CMK (cell line): ENCODE measurements around the gene DUS1L.

ENCODE experiments used
- DNase-seq: peaks from one replicate; pipeline ENCODE4 v3.0.0-alpha.2; 2010; ENCODE audit warnings: low read depth

DUS1L gene

DNA sequence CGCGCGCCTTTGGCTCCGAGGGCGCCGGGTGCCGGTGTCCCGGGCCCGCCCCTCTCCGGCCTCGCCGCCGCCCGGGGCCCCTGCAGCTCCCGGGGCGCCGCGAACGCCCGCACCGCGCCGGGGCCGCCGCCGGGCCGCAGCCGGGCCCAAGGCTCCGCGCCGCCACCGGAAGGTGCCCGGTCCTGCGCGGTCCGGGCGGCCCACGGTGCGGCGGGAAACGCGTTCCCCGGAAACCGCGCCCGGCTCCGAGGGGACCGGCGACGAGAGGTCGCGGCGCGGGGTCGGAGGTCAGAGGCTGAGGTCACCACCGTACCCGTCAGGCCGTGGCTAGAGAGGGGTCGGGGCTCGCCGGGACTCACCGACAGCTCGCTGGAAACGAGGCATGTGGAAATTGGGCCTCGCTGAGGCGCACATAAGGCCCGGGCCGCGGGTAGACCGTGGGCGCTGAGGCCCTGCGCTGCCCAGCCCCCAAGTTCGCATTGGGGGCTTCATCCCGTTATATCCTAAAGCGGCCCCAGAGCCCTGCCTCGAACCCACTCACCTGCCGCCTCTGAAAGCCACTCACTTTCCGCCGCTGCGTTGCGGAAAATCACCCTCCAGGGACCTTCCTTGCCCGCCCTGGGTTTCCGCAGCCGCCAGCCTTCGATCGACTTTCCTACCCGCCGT lies at the start of gene DUS1L:
DUS1L (minus strand) TSS at position 167 of the 666 bp plus-strand sequence. CDS start 745 bp downstream, outside the sequence.
- peak; percentile 34 for DNase-seq

DNA sequence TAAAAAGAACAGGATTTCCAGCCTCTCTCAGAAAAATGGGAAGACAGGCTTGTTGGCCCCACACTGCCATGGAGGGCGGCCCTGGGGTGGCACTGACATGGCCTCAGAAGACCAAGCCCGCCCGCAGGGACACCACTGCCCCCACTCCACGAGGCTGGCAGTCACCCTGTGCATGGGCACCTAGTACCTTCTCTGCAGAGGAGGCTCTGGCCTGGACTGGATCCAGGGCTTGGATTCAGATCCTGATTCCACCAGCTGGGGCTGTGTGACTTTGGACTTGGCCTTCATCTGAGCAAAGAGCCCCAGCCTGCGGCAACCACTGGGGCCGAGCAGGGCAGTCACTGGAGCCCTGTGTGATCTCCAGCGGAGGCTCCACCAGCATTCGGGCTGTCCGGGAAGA lies 49.3 kb upstream of the DUS1L start:
- DNase-seq: no peak

DNA sequence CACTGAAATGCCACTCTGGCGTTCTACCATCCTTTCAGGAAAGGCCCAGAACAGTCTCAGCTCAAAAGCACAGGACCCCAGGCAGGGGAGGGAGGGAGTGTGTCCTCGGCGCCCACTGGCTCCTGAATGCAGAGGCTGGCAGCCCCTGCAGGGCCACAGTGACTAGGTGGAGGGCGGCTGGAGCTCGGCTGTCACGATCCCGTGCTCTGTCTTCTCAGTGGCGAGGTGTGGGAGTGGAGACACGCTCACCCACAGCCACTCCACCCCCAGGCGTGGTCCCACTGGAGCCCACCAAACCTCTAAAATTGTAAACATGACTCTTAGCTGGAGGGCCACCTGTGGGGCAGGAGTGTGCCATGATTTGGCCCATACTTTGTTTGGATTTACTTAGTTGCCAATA lies 48.8 kb upstream of the DUS1L start:
- no peak for DNase-seq

DNA sequence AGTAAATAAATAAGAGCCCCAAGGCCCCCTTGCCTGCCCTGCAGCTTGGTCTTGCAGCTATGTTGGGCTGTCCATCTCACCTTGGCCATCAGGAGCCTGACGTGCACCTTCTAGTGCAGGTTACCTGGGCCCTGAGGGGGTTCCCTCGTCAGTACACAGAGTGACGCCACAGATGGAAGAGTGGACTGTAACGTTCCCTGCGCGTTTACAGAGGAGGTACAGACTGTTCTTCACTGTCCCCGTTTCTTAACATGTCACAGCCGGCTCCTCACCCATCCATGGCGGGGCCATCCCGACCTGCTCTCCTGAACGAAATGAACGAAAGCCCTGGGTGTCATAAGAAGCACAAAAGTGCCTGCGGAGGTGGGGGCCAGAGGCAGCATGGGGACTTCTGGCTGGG lies 48.3 kb upstream of the DUS1L start:
- DNase-seq: no peak

DNA sequence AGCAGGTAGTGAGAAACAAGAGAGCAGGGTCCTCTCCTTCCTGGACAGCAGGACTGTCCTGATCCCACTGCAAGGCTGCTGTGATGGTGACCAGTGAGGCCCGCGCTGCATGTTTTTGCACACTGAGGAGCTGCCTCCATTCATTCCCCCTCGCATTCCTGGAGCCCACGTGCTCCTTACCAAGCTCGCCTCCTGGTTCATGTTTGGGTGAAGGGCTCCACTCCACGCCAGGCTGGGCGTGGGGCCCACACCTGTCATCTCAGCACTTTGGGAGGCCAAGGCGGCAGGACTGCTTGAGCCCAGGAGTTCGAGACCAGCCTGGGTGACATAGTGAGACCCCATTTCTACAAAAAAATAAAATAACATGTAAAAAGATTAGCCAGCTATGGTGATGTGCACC lies 47.8 kb upstream of the DUS1L start:
- DNase-seq: no peak

DNA sequence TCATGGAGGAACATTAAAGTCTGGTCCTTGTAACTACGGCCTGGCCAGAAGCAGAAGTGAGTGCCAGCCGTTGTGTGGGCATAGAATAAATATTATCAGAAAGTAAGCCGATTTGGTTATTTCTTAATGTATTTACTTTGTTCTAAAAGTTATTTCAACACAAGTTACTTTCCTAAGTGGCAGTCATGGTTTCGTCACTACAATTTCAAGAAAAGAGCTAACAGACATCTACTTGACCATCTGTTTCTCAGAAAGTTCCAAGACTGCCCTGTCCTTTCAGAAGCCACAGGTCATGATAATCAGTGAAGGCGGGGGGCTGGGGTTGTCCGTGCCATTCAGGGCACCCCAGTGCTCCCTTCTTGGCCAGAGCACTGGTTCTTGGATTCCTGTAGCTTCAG lies 47.3 kb upstream of the DUS1L start:
- no peak for DNase-seq

DNA sequence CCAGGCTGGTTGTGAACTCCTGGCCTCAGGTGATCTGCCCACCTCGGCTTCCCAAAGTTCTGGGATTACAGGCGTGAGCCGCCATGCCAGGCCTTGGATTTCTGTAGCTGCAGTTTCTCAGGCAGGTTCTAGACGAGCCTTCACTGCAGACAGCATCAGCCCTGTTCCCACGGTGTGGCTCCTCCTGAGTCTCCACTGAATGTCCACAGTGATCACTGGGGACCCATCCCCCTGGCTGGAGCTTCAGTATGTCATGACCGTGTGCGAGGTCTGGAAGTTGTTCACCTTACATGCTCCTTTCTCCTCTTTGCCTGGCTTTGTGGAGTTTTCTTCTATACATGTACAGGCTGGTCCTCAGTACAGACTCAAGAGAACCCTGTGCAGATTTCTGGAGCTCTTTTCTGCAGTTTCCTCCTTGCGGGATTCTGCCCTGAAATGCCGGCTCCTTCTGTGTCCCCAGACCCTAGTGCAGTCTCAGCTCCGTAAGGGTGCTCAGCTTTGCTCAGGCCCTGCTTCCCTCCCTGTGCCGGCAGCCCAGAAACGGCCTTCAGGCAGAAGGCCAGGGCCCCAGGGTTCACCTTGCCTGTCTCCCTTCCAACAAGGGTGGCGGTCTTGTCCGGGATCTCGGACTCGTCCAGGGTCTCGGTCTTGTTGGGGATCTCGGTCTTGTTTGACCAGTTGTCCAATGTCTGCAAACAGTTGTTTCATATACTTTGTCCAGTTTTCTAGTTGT lies 46.7 kb upstream of the DUS1L start:
- no peak for DNase-seq

DNA sequence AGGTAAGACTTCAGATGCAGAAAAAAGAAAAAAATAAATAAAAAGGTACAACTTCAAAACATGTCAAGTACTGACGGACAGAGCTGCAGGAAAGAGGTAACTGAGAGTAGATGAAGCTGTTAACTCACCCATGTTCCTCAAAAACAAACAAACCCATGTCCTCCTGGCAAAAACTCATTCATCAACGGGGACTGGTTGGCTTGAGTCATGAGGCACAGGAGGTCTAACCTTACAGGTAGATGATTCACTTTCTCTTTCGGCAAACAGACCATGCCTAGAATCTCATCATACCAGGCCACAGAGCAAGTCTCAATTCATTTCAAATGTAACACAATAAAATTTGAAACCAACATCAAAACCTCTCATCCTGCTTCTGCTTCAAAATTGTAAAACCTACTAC lies 44.7 kb upstream of the DUS1L start:
- no peak for DNase-seq

DNA sequence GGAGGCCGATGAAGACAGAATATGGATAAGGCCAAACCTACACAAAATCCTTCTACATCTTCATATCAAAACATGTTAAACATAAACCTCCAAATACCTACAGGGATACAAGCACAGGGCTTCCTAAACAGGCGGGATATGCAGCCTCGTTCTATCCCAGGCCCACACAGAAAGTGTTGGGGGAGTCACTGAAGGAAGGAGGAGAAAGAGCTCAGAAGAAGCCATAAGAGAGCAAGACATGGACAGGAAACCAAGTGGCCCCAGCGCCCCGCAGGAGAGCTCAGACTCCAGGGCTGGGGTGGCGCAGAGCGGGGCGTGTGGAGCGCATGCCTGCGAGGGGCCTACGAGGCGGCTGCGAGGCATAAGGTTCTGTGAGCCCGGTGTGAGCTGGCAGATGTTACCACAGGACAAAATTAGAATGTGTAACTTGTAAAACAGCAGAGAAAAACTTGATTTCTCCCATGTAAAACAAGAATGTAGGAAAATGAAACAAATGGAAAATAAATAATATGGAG lies 43.4 kb upstream of the DUS1L start:
- no peak for DNase-seq

DNA sequence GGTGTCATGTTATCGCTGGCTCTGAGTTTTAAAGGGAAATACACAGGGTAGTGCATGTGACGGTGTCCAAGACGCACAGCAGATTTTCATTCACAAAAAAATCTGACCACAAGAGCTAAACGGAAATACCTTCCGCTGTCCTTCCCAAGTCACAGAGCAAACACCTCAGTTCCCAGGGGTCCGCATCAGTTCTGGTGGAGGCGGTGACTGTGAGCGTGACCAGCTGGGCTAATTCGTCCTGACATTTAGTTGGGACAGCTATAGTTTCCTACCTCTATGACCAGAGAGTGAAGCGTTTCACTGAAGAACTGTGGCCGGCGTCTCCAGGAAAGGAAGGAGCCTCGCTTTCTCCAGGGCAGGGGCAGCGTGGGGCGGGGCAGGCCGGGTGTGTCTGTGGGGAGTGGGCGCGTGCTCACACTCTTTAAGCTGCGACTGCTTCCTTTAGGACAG lies 42.9 kb upstream of the DUS1L start:
- no peak for DNase-seq

DNA sequence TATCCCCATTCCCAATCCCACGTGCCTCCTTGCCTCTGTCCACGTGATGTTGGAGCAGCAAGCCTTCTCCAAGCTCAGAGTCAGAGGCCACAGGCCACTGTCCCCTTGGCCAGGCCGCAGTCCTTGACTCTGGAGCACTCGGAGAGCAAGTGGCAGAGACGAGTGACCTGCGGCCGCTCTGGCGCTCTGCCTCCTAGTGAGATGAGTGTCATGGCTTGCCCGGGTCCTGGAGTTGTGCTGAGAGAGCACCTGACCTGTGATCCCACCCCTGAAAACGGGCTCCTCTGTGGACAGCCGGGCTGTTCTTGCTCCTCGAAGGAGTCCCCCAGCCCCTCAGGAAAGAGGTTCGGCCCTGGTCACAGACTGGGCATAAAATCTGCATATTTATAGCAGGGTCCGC lies 42.4 kb upstream of the DUS1L start:
- DNase-seq: no peak

DNA sequence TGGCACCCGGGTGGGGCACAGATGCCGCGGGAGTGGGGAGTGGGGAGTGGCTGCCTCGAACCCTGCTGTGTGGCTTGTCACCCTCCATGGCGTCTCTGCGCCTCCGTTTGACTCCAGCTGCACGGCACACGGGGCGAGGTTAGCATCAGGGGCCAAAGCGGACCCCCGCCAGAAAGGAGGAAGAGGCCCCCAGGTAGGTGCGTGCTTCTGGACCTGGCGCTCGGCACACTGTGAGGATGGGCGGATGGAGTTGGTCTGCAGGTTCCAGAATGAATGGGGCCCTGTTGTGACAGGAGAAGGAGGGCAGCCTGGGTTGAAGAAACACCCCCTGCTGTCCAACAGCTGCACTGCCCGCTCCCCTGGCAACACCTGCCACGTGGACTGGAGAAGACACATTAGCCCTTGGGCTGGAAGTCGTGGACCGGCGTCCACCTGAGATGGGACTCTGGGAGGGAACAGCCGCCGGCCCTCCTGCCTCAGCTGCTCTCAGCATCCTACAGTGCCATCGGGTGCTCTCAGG lies 41.8 kb upstream of the DUS1L start:
- DNase-seq: no peak

DNA sequence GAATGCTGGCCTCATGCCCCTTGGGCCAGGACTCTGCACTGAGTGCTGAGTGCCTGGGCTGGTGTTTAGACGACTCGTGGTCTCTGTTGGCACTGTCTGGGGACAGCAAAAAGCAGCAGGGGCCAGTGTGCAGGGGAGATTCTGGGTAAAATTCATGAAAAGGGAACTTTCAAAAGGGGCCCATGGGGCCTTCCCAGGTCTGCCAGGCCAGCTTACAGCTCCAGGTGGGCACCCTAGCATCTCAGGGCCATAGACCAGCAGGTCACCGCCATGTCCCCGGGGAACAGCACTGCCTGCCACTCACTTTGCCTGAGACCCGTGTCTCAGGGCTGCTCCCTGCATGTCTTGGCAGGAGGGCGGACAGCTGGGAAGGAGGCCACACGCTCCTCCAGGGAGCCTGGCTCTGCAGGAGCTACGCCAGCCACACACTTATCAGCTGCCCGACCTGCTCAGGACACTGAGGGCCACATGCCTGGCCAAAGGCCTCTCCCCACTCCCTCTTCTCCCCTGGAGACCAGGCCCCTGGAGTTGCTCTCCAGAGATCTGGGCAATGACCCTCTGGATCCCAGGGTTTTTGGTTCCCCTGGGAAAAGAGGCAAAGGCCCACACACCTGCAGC lies 41.2 kb upstream of the DUS1L start:
- DNase-seq: no peak

DNA sequence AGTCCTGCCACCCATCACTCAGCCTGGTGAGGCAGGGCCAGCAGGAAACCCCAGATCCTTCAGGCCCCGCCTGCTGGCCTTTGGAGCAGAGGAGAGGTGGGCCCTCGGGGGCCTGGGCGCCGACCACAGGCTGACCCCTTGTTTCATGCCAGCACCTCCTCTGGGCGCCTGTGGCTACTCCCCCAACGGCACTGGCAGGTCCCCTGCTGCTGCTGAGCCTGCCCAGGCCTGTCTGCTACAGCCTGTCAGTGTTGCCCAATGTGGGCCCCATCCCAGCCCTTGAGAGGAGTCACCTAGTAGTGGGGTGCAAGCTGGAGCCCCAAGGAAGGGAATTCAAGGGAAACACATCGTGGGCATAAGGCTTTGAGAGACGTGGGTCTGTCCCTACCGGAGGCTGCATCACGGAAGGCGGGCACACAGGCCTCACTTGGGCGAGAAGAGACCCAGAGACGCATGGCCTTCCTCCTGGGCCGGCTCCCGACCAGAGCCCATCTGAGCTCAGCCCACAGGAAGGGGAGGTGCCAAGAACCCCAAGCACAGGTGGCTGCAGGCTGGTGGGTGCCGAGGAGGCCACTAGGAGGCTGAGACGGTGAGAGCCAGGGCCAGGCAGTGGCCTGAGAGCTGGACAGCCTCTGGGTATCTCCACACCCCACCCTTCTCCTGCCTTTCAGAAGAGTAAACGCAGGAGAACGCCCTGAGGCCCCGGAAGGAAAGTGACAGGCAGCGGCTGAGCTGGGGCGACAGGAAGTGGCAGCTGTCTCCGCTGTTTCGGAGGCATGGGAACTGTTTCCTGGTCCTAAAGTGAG lies 40.5 kb upstream of the DUS1L start:
- DNase-seq: peak; percentile 88

DNA sequence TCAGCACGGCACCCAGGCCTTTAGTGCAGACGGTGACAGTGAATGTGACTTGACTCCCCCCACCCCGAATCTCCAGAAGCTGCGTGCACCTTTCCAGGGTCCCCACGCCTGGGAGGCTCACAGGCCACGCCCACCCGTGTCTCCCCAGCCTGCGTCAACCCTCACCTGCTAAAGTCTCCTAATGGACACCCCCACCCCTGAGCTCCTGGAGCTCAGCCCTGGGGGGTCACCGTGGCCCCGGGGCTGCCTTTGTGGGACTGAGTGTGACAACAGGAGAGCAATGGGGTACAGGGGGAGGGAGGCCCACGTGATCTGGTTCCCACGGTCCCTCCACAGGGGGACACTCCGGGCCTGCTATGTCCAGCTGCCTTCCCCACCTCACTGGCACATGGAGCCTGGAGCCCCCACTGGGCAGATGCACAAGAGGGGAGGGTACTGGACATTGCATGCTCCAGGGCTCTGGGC lies 39.8 kb upstream of the DUS1L start:
- DNase-seq: no peak

DNA sequence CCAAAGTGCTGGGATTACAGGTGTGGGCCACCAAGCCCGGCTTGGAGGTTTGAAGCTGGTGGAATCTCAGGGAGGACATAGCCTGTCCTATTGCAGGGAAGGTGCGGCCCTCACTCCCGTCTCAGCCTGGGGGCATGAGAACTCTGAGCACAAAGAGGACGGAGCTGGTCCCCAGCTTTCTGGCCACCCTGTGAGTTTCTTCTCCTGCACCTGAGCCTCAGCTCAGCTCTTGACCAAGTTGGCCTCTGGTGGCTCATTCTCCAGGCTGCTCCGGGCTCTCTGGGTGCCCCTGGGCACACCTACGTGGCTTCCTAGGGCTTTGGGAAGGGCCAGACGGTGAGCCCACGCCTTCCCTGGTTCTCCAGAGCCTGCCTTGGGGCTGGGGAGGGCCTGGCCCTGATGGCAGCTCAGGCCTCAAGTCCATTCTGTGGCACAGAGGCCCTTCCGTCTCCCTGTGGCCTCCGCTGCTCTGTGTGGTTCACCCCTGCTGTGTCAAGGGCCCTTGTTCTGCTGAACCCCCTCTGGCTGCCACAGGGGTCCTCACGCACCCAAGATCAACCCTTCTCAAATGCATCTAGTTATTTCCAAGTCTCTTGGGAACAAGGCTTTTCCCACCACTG lies 39.3 kb upstream of the DUS1L start:
- DNase-seq: no peak

DNA sequence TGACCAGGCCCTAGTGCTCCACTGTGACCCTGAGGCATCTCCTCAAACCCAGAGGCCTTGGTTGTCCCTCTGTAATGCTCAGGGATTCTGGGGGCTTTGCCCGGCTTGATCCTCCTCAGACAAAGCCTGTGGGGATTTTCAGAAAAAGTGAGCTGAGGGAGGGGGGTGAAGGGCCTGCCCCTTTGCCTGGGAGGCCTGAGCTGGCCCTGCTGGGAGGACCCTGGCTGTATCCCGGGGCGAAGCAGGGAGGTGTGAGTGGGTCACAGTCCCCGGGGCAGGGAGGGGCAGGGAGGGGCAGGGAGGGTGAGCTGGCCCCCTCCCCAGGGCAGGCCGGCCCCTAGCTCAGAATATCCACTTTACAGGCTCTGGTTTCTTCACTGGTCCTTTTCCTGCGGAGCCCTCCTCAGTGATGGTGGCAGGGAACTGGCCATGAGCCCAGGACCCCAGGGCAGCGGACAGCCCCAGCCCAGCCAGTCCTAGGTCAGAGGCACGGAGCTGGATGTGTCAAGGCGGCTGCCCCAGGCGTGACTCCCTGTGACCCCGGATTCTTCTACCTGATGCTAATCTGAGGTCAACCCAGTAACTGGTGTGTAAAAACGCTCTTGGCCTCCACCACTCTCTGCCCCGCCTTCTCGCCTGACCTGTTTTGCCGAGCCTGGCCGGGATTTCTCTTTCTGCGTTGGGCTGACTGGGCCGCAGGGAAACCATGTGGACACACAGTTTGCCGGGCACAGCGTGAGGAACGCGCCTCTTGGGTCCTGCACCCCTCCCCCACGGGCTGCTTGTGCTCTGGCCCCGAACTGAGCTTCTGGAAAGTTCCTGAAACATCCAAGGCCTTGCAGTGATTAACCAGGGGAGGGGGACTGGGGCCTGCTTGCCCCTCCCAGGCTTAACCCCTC lies 38.2 kb upstream of the DUS1L start:
- no peak for DNase-seq

DNA sequence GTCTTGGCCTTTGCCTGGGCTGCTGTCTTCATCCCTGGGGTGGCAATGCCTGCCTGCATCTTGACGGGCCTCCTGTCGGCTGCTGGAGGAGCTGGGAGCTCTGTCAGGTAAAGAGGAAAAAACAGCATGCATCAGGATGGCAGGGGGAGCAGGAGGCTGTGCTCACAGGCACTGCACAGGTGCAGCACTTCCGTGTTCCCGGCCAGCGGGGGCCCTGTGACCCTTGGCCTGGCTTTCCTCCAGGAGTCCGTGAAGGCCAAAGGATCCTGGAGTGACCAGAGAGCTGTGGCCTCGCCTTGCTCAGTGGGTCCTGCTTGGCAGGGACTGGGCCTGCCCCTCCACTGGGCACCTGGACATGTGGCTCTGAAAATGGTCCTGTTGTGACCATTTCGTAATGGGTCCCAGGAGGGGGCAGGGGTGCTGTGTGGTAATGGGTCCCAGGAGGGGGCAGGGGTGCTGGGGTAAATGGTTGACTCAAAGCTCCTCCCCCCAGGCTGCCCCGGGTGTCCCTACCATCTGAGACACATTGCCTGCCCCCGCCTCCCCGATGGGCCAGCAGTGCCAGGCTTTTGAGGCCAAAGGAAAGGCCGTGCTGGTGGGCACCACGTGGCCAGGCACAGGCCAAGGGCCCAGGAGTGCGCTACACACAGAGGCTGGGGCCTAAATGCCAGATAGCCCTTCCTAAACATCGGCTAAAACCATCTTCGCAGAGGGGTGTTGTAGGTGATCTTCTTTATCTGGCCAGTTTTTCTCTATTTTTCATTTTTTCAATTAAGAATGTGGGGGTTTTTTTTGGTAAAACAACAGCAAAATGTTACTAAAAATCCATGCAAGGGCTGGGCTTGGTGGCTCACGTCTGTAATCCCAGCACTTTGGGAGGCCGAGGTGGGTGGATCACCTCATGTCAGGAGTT lies 36.4 kb upstream of the DUS1L start:
- DNase-seq: no peak

DNA sequence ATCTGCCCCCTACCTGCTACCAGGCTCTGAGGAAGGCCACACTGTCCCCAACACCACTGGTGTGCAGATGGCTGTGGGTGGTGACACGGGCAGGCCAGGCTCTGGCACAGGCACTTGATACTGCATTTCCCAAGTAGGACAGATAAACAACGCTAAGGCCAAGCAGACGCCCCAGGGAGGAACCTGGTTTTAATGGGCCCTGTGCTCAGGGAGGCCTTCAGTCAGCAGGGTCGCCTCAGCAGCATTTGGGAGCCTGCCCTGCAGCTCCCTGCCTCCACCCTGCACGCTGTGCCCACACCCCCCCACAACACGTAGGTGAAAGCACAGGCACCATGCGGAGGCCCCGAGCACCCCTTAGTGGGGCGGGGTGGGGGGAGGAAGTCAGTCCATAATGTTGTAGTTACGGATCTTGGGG lies 35.7 kb upstream of the DUS1L start:
- DNase-seq: no peak
